Neuronal stem cell (in vitro differentiated cells): ENCODE data around the gene DNAH11.

ENCODE experiments used
- DNase-seq: peaks from one replicate; pipeline ENCODE4 v3.0.0-alpha.2; 2013; ENCODE audit warnings: low spot score
- H2AFZ ChIP-seq: one replicate; pipeline ENCODE4 v1.6.1; 2013; ENCODE audit warnings: mild to moderate bottlenecking, low read length, inconsistent platforms
- H2AK5ac ChIP-seq: 2 replicates; pipeline ENCODE4 v1.6.1; 2013; ENCODE audit warnings: low read depth, mild to moderate bottlenecking, inconsistent platforms, low read length, moderate library complexity, mixed read lengths
- H2BK120ac ChIP-seq: 2 replicates; pipeline ENCODE4 v1.6.1; 2013; ENCODE audit warnings: low read depth, mild to moderate bottlenecking, inconsistent platforms, low read length, moderate library complexity, mixed read lengths
- H2BK12ac ChIP-seq: one replicate; pipeline ENCODE4 v1.6.1; 2013; ENCODE audit warnings: low read length, inconsistent platforms
- H2BK15ac ChIP-seq: 2 replicates; pipeline ENCODE4 v1.6.1; 2013; ENCODE audit warnings: mild to moderate bottlenecking, low read length, inconsistent platforms, mixed read lengths
- H2BK5ac ChIP-seq: one replicate; pipeline ENCODE4 v1.6.1; 2013; ENCODE audit warnings: inconsistent platforms, mild to moderate bottlenecking, low read length, moderate library complexity
- H3K14ac ChIP-seq: one replicate; pipeline ENCODE4 v1.6.1; 2013; ENCODE audit warnings: low read length, inconsistent platforms
- H3K18ac ChIP-seq: 2 replicates; pipeline ENCODE4 v1.6.1; 2013; ENCODE audit warnings: low read length, inconsistent platforms
- H3K23ac ChIP-seq: 2 replicates; pipeline ENCODE4 v1.6.1; 2013; ENCODE audit warnings: low read depth, mild to moderate bottlenecking, mixed read lengths, low read length, inconsistent platforms; ENCODE audit not compliant: poor library complexity
- H3K27ac ChIP-seq: replicated peaks from 3 replicates; pipeline ENCODE4 v1.5.1; 2013; ENCODE audit warnings: low read length, inconsistent platforms
- H3K27me3 ChIP-seq, 3 experiments: 2 replicates each; pipeline ENCODE4 v1.6.1; 2013; ENCODE audit warnings: low read length in 3 of 3, mild to moderate bottlenecking in 2 of 3, inconsistent platforms in 1 of 3, low read depth in 1 of 3, mixed read lengths in 1 of 3, moderate library complexity in 1 of 3; ENCODE audit not compliant: control insufficient read depth in 3 of 3, insufficient read depth in 3 of 3
- H3K36me3 ChIP-seq, 2 donors: replicated peaks in 1 of 2; 2 replicates each; pipeline ENCODE4 v1.6.1; 2013; ENCODE audit warnings: low read length in 2 of 2; ENCODE audit not compliant: control insufficient read depth in 2 of 2, insufficient read depth in 2 of 2
- H3K4ac ChIP-seq: 2 replicates; pipeline ENCODE4 v1.6.1; 2013; ENCODE audit warnings: inconsistent platforms, mild to moderate bottlenecking, low read length, moderate library complexity
- H3K4me1 ChIP-seq, 2 donors: 1 replicate in 1 of 2; 2 replicates in 1 of 2; pipeline ENCODE4 v1.6.1; 2013; ENCODE audit warnings: low read length in 2 of 2, low read depth in 1 of 2; ENCODE audit not compliant: control insufficient read depth in 2 of 2, insufficient read depth in 1 of 2
- H3K4me2 ChIP-seq: one replicate; pipeline ENCODE4 v1.6.1; 2013; ENCODE audit warnings: mild to moderate bottlenecking, low read length, inconsistent platforms; ENCODE audit not compliant: insufficient read depth, poor library complexity, severe bottlenecking
- H3K4me3 ChIP-seq, 2 donors: 2 replicates each; pipeline ENCODE4 v1.5.1; 2013; ENCODE audit warnings: low read length in 2 of 2, mild to moderate bottlenecking in 2 of 2, inconsistent platforms in 1 of 2, moderate library complexity in 1 of 2
- H3K79me1 ChIP-seq: one replicate; pipeline ENCODE4 v1.6.1; 2013; ENCODE audit warnings: low read depth, mild to moderate bottlenecking, inconsistent platforms, low read length, moderate library complexity
- H3K9ac ChIP-seq: one replicate; pipeline ENCODE4 v1.6.1; 2013; ENCODE audit warnings: mild to moderate bottlenecking, low read depth, low read length, inconsistent platforms; ENCODE audit not compliant: poor library complexity
- H3K9me3 ChIP-seq, 2 donors: replicated peaks in 1 of 2; 2 replicates each; pipeline versions ENCODE3 to v1.6.1; 2013; ENCODE audit warnings: low read length in 2 of 2, mild to moderate bottlenecking in 2 of 2, inconsistent platforms in 1 of 2, low read depth in 1 of 2, mixed read lengths in 1 of 2, moderate library complexity in 1 of 2; ENCODE audit not compliant: control insufficient read depth in 2 of 2, insufficient read depth in 1 of 2
- H4K8ac ChIP-seq: one replicate; pipeline ENCODE4 v1.6.1; 2013; ENCODE audit warnings: low read depth, mild to moderate bottlenecking, inconsistent platforms, low read length, moderate library complexity
- H4K91ac ChIP-seq: one replicate; pipeline ENCODE4 v1.6.1; 2013; ENCODE audit warnings: low read length, low read depth, mild to moderate bottlenecking, inconsistent platforms; ENCODE audit not compliant: poor library complexity
- WGBS, 2 donors: extraction: QIAGEN DNeasy Blood & Tissue Kit; methylation state at CpG; one replicate each; pipeline ENCODE4 v1.1.7; 2013; ENCODE audit warnings: missing lambda C conversion rate in 2 of 2, mixed read lengths in 1 of 2; ENCODE audit not compliant: insufficient read length in 2 of 2, insufficient replicate concordance in 1 of 2; ENCODE audit errors: extremely low coverage in 2 of 2; 5-methylcytosine and 5-hydroxymethylcytosine counted together

The DNAH11 gene

DNA sequence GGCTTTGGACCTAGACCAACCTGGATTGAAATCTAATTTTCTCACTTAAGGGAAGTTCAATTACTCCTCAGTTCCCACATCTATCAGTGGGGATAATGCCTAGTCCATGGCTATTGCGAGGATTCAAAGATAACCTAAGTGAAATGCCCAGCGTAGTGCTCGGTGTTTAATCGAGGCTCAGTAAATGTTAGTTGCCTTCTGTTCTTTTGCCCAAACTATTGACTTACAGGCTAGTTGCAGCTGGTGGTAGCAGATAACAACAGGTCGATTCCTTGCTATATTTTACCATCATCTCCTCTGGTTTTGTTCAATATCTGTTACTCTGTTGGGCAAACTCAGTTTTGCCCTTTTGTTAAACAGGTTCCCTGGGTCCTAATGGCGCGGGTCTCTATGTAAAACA lies 22.8 kb downstream of the DNAH11 start:
- Histone ChIP-seq H3K27ac (no peak overlapping the region), H3K79me1 (no peaks in the 10 kb centered on the region), H3K4me3 (no peak overlapping the region), H3K36me3 (no peaks in the 10 kb centered on the region), H4K91ac (no peak overlapping the region), H3K9ac (no peak overlapping the region), H3K18ac (no peak overlapping the region), H2BK5ac (no peak overlapping the region), H2BK12ac (no peak overlapping the region), H2AK5ac (no peak overlapping the region), H2BK120ac (no peak overlapping the region), H2BK15ac (no peak overlapping the region), H3K14ac (no peak overlapping the region), H3K4me1 (no peaks in the 10 kb centered on the region), H3K27me3 (no peaks in the 10 kb centered on the region), H3K9me3 (no peaks in the 10 kb centered on the region), H4K8ac (no peak overlapping the region), H3K4ac (no peak overlapping the region), H3K23ac (no peak overlapping the region), H2AFZ (no peak overlapping the region), H3K4me2 (no peak overlapping the region)
- no peak for DNase-seq
- WGBS, 2 donors: no CpG with 5 or more reads among the region's 7 CpGs

DNA sequence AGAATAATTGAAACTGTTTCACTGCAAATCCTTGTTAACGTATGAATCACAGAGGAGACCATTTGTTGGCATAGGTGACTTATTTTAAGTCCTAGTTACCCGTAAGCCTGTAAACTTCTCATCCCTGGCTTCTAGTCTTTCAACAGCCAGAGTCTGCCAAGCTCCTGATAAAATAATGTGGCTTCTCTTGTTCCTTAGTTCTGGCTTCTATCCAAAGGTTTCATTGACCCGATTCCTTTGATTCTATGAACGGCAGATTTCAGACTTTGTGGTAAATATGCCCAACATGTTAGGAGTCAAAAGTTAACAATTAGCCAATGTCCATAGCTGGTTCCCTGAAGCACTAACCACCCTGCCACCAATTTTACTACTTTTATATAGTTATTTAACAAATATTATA lies 23.3 kb downstream of the DNAH11 start:
- WGBS, 2 donors: no CpG with 5 or more reads among the region's 4 CpGs
- H3K23ac ChIP-seq: no peak overlapping the region
- no peak overlapping the region for H3K4me3 ChIP-seq
- H2BK15ac ChIP-seq: no peak overlapping the region
- no peaks in the 10 kb centered on the region for H3K27me3 ChIP-seq
- H3K79me1 ChIP-seq: no peaks in the 10 kb centered on the region
- no peak overlapping the region for H3K4me2 ChIP-seq
- no peaks in the 10 kb centered on the region for H3K9me3 ChIP-seq
- H3K4ac ChIP-seq: no peak overlapping the region
- H2BK12ac ChIP-seq: no peak overlapping the region
- H4K91ac ChIP-seq: no peak overlapping the region
- no peak overlapping the region for H2AFZ ChIP-seq
- H3K14ac ChIP-seq: no peak overlapping the region
- H3K4me1 ChIP-seq: no peaks in the 10 kb centered on the region
- no peak overlapping the region for H3K27ac ChIP-seq
- H3K9ac ChIP-seq: no peak overlapping the region
- no peak for DNase-seq
- H2BK5ac ChIP-seq: no peak overlapping the region
- no peak overlapping the region for H3K18ac ChIP-seq
- no peak overlapping the region for H2AK5ac ChIP-seq
- H4K8ac ChIP-seq: no peak overlapping the region
- H3K36me3 ChIP-seq: no peaks in the 10 kb centered on the region
- no peak overlapping the region for H2BK120ac ChIP-seq

DNA sequence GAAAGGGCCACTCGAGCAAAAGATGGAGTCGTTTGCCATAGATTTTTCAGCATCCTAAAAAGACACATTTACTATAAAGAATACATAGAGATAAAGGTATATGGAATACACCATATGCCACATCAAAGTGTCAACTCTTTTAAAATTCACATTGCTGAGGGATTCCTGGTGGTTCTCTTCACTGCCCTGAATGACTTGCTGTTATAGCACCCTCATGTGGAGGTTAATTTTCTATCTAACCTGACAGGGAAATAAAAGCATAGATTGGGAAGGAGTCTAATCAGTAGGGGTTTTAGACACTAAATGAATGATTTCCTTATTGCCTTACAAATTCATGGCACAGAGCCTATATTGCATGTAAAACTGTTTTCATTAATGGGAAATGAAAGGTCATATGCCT lies 25.9 kb downstream of the DNAH11 start:
- no peak overlapping the region for H3K18ac ChIP-seq
- no peak overlapping the region for H4K91ac ChIP-seq
- no peak overlapping the region for H4K8ac ChIP-seq
- H3K27ac ChIP-seq: no peak overlapping the region
- no peak overlapping the region for H2AFZ ChIP-seq
- no peaks in the 10 kb centered on the region for H3K9me3 ChIP-seq
- H3K4me2 ChIP-seq: no peak overlapping the region
- H3K14ac ChIP-seq: no peak overlapping the region
- no peaks in the 10 kb centered on the region for H3K36me3 ChIP-seq
- H2BK12ac ChIP-seq: no peak overlapping the region
- no peak overlapping the region for H2AK5ac ChIP-seq
- no peak overlapping the region for H3K4ac ChIP-seq
- no peaks in the 10 kb centered on the region for H3K4me1 ChIP-seq
- no peak overlapping the region for H3K4me3 ChIP-seq
- no peak overlapping the region for H3K23ac ChIP-seq
- no peak overlapping the region for H2BK120ac ChIP-seq
- no peak for DNase-seq
- no peak overlapping the region for H2BK15ac ChIP-seq
- WGBS, 2 donors: no CpG with 5 or more reads among the region's 2 CpGs
- no peaks in the 10 kb centered on the region for H3K79me1 ChIP-seq
- H2BK5ac ChIP-seq: no peak overlapping the region
- no peaks in the 10 kb centered on the region for H3K27me3 ChIP-seq
- no peak overlapping the region for H3K9ac ChIP-seq

DNA sequence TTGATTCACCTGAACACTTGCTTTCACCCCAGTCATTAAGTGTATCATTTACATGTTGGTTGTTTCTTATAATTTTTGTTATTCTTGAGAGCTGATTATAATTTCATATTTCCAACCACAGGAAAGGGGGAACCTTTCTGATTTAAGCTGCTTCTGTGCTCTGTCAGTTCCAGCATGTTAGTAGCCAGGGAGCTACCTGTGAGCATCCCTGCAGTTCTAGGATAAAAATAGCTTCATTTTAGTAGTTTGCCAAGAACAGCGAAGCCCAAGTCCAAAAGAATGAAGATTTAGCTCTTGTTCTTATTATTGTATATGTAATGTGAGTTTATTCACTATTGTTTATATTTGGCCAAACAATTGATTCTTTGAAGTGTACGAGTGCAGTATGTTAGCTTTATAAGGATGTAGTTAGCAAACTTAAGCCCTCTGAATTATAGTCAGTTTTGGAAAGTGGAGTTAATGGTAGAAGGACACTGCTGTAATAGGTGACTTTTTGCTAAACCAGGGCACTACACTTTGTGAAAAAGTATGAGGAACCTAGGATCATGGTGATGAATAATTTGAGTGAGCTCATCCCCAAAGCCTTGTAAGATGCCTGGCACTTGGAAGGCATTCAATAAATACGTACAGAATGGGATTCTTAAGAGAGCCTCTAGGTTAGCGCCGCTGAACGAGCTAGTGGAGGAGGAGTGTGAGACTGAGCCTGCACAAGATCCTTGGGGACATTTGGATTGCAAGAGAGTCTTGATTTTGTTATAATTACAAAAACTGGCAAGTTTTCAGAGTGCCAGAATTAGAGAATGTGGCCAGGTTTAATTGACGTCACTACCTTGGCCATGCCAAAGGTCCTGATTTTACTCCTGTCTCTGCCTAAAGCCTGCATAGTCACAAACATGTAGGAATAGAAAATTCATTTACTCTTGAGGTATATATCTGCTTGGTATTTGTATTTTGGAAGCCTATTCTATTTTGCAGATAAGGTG lies 29.8 kb downstream of the DNAH11 start:
- H3K18ac ChIP-seq: no peak overlapping the region
- no peak overlapping the region for H2AK5ac ChIP-seq
- no peak overlapping the region for H2AFZ ChIP-seq
- H3K23ac ChIP-seq: no peak overlapping the region
- H3K9me3 ChIP-seq: no peaks in the 10 kb centered on the region
- no peaks in the 10 kb centered on the region for H3K4me1 ChIP-seq
- H3K4me2 ChIP-seq: no peak overlapping the region
- no peak overlapping the region for H2BK120ac ChIP-seq
- no CpG with 5 or more reads among the region's 7 CpGs for WGBS, 2 donors
- no peak overlapping the region for H2BK5ac ChIP-seq
- H2BK15ac ChIP-seq: no peak overlapping the region
- H3K9ac ChIP-seq: no peak overlapping the region
- no peaks in the 10 kb centered on the region for H3K36me3 ChIP-seq
- H3K4me3 ChIP-seq: no peak overlapping the region
- no peak overlapping the region for H3K27ac ChIP-seq
- H3K27me3 ChIP-seq: no peaks in the 10 kb centered on the region
- H2BK12ac ChIP-seq: no peak overlapping the region
- H4K8ac ChIP-seq: no peak overlapping the region
- DNase-seq: no peak
- H4K91ac ChIP-seq: no peak overlapping the region
- H3K14ac ChIP-seq: no peak overlapping the region
- no peak overlapping the region for H3K4ac ChIP-seq
- H3K79me1 ChIP-seq: no peaks in the 10 kb centered on the region
